ENCODE results near the gene CDH4.
"Not testable (repeated sequence)": the region's sequence is repeated elsewhere in the genome, so short reads cannot be mapped to it uniquely, and the experiment has no call there.

Gene CDH4

DNA sequence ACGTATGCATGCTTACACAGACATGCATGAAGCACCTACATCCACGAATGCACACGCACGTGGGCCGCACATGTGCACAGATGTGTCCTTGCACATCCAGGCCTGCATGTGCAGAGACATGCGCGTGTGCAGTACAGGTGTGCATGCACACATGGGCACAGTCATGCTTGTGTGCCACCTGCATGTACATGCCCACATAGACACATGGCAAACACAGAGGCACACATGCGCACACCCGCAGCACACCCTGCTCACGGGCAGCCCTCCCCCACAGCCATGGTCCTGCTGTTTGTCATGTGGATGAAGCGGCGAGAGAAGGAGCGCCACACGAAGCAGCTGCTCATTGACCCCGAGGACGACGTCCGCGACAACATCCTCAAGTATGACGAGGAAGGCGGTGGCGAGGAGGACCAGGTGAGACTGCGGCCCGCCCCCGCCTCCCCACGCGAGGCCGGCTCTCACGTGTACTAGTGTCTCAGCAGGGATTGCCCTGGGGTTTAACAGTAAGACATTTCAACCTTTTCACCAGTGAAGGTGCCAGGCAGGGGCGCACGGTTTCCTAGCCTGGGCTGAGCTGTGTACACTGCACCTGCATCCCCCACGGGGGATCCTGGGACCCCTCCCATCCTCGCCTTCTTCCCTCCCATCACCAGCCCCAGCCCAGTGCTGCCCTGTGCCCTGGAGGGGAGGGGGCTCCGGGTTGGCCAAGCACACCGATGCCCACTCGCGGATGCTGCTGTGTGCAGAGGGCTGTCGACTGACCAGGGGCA lies 680.8 kb downstream of the CDH4 start:
- no peak for DNase-seq (ENCODE audit: low spot score)

DNA sequence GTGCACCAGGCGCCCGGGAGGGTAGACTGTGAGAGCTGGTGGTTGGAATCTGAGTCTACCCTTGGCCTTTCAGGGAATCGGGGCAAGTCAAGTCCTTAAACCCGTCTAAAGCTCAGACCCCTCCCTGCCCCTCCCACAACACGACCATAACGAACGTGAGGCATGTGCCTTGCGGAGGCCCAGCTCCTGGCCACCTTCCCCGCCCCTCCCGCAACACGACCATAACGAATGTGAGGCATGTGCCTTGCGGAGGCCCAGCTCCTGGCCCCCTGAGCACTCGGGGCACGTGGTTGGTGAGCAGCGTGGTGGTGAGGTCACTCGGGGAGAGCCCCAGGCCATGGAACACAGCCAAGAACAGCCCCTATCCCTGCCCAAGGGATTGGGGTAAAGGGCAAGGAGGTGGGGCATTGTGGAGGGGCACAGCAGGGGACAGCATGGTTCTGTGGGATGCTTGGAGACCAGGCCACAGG lies 681.5 kb downstream of the CDH4 start:
- DNase-seq (ENCODE audit: low spot score) = no peak

DNA sequence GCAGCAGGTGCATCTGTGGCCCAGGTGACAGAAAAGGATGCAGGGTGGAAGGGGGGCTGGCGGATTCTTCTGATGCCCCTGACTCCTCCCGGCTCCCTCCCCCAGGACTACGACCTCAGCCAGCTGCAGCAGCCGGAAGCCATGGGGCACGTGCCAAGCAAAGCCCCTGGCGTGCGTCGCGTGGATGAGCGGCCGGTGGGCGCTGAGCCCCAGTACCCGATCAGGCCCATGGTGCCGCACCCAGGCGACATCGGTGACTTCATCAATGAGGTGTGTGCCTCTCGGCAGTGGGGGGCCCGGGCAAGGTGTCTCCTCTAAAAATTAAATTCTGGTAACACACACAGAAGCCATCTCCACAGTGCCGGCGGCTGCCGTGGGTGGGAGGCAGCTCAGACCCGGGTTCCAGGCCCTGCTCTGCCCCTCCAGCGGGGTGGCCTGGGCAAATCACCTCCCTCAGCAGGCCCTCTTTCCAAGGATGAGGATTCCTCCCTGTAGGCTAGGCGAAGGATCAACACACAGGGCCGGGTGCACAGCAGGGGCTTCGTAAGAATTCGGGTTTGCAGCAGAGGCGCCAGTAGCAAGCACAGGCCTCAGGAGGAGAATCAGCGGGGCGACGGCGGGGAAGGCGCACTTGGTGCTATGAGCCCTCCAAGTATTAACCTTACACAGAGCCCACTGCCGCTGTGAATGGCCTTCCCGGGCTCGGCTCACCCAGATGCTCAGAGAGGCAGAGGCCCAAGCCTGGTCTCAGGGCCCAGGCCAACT lies 682.1 kb downstream of the CDH4 start:
- DNase-seq (ENCODE audit: low spot score) = no peak

DNA sequence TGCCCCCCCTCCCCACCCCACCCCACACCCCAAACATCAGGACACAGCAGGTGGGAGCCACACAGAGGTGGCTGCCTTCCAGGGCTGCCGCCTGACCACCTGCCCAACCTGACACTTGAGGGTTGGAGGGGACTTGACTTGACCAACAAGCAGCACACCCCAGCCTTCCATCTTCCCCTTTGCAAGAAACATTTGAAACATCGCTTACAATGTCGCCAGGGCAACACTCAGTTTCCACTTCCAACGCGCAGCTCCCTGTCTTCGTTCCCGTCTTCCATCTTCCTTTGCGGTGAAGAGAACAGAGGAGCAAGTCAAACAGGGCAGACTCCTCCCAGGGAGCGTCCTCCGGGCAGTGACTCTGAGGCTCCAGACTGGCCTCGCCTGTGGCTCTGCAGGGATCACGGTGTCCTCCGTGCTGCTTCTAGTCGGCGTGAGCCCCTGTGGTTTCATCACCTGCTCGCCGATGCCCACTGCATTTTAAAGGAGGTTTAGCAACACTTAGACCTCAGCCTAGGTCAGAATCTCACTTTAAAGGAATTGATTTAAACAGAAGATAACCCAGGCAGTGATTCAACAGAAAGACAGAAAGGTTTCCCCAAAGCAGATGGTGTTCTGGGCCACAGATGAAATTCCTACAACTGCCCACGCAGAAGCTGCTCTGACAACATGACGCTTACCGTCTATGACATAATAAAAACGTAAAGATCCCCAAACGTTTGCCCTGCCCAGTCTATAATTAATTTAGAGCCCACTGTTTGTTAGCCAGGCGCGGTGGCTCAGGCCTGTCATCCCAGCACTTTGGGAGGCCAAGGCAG lies 682.9 kb downstream of the CDH4 start:
- no peak for DNase-seq (ENCODE audit: low spot score)

DNA sequence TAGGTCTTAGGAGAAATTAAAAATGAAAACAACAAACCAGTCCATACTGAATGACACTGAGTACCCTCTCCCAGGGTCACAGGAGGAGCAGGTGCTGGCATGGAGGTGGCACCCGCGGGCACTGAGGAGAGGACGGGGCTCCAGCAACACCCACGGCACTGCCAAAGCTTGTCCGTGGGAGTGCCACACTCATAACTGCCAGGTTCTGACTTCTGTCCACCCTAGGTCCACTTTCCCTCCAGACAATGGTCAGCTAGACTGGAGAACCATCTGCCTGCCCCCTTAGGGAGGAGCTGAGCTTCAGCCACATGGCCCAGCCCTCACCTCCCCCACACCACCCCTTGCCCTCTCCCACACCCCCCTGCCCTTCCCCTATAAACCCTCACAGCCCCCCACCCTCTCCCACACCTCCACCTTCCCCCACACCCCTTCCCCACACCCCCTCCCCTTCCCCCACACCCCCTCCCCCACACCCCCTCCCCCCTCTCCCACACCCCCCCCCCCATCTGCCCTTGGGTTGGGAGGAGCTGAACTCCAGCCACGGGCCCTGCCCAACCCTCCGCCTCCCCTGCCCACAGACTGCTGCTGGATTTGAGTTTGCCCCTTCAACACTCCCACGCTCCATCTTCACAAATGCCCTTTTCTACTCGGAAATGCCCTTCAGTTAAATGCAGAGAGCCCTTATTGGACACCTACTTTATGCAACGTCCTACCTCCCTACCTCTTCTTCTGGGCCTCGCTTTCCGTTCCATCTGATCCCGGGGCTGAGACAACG lies 684.1 kb downstream of the CDH4 start:
- DNase-seq (ENCODE audit: low spot score) = no peak

DNA sequence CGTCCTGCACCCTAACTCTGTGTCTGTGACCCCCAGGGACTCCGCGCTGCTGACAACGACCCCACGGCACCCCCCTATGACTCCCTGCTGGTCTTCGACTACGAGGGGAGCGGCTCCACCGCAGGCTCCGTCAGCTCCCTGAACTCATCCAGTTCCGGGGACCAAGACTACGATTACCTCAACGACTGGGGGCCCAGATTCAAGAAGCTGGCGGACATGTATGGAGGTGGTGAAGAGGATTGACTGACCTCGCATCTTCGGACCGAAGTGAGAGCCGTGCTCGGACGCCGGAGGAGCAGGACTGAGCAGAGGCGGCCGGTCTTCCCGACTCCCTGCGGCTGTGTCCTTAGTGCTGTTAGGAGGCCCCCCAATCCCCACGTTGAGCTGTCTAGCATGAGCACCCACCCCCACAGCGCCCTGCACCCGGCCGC lies 684.7 kb downstream of the CDH4 start:
- no peak for DNase-seq (ENCODE audit: low spot score)

DNA sequence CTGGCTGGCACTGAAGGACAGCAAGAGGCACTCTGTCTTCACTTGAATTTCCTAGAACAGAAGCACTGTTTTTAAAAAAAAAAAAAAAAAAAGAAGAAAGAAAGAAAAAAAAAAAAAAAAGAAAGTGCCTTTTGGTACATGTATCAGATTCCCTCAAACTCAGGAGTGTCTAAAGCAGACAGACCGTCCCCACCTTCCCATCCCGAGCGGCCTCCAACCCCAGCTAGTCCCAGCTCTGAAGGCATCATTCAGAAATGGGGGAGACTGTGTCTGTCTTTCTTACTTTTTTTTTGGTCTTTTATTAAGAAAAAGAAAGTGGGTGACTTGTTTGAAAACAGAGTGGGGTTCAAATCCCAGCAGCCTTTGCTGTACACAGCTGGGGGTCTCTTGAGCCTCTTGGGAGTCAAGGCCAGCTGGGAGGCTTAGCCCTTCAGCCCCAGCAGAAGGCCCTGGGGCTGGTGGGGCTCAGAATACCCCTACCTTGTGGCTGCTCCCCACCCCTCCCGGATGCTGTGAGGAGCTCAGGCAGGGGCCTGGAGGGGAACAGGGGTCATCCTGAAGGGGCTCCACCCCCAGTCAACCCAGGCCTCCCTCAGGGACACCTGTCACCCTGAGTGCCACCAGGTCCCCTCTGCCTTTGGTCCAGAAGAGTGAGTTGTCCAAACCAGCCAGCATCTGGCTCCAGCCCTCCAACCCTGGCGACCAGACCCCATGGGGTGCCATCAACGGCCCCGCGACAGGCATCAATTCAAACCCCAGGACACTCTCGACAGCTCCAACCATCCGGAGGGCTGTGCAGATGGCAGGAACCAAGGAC lies 685.3 kb downstream of the CDH4 start:
- no peak for DNase-seq (ENCODE audit: low spot score)

DNA sequence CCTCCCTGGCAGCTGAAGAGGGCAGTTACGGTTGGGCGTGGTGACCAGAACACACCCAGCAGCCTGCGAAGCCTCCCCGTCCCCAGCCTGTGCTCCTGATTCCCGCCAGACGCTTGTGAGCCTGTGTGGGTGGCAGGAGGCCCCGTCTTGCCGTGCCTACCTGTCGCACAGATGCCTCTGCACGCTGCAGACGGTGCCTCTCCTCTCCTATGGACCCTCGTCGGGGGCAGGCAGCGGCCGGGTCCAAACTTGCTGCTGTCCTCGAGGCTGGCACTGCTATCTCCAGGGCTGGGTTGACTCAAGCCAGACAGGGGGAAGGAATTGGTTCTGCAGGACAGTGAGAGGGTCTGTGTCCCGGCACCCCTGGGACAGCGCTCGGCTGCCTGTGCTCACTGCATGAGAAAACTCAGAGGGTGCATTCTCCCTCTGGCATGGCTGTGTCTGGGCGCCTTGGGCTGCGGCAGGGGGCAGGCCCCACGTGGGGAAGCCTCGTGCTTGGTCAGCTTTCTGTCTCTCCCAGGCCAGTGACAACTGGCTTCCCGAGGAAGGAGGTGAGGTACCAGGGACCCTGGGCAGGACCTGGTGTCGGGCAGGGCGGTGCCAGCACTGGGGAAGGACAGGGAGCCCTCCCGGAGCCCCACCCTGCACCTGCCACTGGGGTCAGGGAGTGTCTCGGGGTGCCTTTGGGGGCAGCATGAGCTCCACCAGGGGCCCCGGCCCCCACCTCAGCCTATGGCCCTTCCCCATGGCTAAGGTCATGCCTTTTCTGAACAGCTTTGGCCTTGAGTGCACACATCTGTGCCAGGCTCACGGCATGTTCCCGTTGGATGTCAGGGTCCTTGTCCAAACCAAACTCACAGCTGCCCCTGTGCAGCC lies 686.1 kb downstream of the CDH4 start:
- no peak for DNase-seq (ENCODE audit: low spot score)

DNA sequence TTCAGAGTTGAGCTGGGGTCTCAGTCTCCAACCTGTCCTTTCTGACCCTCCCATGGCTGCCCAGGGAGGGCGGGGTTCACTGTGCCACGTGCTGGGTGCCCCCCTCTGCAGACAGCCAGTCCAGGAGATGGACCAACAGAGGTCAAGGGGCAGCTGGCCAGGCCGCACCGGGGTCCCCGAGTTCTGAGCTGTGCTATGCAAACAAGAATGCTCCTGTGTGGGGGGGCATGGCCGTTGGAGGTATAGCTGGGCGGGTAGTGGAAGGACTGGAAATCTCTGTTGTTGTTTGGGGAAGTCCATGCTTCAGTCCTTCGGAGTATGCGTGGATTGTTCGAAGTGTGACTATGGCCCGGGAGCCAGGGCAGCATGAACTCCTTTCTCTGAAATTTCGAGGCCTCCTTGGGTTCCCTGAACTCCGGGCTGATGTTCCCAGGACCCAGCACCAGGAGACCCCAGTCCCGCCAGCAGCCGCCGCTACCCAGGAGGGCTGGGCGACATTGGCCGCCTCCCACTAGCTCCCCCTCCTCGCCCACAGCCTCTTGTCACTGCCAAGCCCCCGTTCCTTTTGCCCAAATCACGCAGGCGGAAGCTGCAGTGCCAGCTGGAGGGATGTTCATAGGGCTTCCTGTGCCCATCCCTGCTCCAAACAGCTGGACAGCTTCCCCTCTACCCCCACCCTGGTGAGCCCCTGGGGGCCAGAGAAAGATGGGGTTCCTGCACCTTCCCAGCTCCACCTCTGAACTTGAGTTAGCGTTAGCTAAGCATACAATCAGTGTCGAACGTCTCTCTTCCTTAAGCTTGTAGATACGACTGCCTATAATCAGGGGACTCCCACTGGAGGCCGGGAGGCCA lies 687.0 kb downstream of the CDH4 start:
- DNase-seq (ENCODE audit: low spot score) = no peak

DNA sequence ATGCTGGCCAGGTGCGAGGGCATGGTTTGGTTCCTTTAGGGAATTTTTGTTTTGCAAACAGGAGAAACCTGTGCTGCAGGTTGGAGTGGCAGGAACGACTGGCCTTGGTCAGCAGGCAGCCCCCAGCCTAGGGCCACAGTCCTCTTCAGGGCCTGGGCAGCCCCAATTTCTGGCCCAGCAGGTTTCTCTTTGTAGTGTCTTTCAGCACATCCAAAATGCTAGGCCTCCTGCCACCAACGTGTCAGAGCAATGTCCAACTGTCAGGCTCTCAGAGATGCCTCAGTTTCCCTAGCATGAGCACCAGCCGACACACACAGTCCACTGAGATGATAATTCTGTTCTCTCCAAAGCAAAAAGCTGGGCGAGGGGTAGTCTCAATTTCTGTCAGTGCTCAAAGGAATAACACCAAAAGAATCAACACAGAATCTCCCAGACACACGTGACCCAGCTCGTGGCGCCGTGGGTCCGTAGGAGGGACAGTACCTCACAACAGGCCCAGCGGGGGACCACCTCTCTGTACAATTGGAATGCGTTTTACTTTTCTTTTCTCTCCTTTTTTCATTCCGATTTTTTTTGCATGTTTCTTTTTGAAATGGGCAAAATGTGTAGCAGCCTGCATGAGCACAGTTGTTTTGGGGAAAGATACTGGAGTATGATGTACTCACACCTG lies 687.8 kb downstream of the CDH4 start:
- no peak for DNase-seq (ENCODE audit: low spot score)

DNA sequence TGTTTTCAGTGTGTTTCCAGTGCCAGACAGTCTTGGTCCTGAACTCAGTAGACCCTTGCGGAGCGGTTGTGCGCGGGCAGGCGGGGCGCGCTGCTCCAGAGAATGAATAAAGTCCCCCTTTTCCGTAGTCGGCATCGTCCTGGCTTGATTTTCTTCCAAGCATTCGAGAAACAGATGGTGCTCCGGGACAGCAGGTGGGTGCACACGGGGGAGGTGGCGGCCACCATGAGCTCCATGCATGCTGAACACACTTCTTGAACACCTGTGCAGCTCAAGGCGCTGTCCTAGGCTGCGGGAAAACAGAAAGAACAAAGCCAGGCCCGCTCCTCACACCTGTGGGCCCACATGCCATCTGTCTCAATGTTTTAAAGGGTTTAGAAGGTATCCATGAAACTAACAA lies 688.4 kb downstream of the CDH4 start:
- DNase-seq (ENCODE audit: low spot score) = no peak

DNA sequence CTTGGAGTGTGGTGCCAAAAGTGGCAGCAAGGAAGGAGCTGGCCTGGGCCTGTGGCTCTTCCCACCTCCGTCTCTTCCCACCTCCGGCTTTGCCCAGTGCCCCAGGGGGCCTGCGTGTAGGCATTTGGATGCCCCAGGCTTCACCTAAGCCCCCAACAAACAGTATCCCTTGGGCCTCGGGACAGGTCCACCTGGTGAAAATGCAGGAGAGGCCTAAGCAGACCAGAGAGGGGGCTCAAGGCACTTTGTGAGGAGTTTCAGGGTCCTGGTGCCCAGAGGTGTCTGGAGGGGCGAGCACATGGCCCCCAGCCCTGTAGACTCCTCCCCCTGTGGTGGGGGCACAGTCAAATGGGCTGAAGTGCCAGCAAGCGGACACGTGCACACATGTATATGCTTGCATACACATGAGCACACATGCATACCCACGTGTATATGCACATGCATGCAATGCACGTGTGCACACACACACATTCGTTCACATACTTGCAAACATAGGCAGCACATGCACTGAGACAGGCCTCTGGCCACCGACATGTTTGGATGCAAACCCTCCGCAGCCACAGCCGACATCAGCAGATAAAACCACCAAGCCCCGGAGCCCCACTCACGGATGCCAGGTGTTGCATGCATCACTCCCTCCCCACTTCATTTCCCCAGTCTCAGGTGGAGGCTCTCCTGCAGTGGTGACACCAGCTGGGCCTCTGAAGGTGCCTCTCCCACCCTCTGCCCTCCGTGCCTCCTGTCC lies 689.1 kb downstream of the CDH4 start:
- DNase-seq (ENCODE audit: low spot score) = no peak

DNA sequence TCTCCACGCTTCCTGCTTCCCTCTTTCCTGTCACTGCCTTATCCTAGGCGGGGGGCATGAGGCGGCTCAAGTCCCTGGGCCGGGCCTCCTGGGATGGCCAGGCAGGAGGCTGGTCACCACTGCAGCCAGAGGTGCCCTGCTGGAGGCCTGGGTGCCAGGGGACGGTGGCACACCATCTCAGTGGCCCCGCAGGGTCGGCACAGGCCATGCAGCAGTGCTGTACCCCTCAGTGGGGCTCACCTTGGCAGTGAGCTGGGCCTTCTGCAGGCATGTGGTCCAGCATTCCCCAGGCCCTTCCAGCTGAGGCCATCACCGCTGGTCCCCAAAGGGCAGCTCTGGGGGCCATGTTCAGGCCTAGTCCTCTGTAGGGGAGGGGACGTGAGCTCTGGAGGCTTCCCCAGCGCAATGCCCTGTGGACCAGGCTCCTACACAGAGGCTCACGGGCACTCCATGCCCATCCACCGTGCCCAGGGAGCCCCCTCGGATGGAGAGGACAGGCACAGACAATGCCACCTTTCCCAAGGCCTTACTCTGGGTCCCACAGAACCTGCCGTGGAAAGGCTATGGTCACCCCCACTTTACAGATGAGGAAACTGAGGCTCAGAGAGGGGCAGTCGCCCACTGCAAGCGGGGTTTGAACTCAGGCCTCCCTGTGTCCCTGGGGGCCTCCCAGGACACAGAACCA lies 689.8 kb downstream of the CDH4 start:
- no peak for DNase-seq (ENCODE audit: low spot score)

DNA sequence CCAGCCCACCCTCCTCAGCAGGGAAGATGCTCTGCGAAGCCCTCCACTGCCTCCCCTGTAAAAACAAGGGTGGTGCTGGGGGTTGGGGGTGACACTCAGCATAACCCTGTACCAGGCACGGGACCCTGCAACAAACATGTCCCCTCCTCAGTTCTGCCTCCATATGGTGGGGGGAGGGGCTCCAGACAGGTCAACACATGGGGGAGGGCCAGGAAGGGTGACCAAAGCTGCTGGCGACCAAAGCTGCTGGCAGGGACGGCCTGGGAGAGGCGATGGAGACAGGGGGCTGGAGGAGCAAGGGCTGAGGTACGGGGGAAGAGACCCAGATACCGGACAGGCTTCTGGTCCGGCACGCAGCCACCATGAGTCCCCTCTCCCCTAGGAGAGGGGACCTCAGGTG lies 690.5 kb downstream of the CDH4 start:
- DNase-seq (ENCODE audit: low spot score) = no peak

DNA sequence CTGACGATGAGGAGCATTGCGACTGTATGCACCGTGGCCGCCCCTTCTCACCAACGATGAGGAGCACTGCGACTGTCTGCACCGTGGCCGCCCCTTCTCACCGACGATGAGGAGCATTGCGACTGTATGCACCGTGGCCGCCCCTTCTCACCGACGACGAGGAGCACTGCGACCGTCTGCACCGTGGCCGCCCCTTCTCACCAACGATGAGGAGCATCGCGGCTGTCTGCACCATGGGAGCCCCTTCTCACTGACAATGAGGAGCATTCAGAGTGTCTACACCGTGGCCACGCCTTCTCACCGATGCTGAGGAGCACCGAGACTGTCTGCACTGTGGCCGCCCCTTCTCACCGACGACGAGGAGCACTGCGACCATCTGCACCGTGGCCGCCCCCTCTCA lies 692.9 kb downstream of the CDH4 start:
- DNase-seq (ENCODE audit: low spot score) = not testable (repeated sequence)

DNA sequence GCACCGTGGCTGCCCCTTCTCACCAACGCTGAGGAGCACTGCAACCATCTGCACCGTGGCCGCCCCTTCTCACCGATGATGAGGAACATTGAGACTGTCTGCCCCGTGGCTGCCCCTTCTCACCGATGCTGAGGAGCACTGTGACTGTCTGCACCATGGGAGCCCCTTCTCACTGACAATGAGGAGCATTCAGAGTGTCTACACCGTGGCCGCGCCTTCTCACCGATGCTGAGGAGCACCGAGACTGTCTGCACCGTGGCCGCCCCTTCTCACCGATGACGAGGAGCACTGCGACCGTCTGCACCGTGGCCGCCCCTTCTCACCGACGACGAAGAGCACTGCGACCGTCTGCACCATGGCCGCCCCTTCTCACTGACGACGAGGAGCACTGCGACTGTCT lies 693.4 kb downstream of the CDH4 start:
- not testable (repeated sequence) for DNase-seq (ENCODE audit: low spot score)

DNA sequence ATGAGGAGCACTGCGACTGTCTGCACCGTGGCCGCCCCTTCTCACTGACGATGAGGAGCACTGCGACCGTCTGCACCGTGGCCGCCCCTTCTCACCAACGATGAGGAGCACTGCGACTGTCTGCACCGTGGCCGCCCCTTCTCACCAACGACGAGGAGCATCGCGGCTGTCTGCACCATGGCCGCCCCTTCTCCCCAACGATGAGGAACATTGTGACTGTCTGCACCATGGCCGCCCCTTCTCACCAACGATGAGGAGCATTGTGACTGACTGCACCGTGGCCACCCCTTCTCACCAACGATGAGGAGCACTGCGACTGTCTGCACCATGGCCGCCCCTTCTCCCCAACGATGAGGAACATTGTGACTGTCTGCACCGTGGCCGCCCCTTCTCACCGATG lies 696.0 kb downstream of the CDH4 start:
- DNase-seq (ENCODE audit: low spot score) = not testable (repeated sequence)

Data from left forelimb (tissue), 1 donor.